HepG2 (cell line): ENCODE measurements around the gene ZFYVE27.

ENCODE experiments used
- AFF4 ChIP-seq: sonication (generic); formaldehyde crosslinking; IDR thresholded peaks from 2 replicates; pipeline ENCODE4 v1.4.0; 2020; ENCODE audit warnings: missing genetic modification reagents
- NR2C2 ChIP-seq: sonication (generic); formaldehyde crosslinking; IDR thresholded peaks from 2 replicates; pipeline ENCODE4 v1.4.0; 2020; ENCODE audit warnings: missing genetic modification reagents, mild to moderate bottlenecking, moderate library complexity, borderline replicate concordance

GRCh38 chr10:97778452-97779302, 41.7 kb downstream of the ZFYVE27 start:
- TF ChIP-seq AFF4 (CRISPR knock-in tag) (no peak), NR2C2 (CRISPR knock-in tag) (no peak)
